Gastroesophageal sphincter (tissue), 3 donors: ENCODE data around the gene HDAC4.

Experiments used
- CTCF ChIP-seq, 4 experiments: fragments of 200-600 bp in 2 of 4; fragments of 450-650 bp in 2 of 4; sonication (generic) in 1 of 4; IDR thresholded peaks; one replicate each; pipeline ENCODE4 v1.5.1; 2017 to 2019; ENCODE audit warnings: antibody characterized with exemption in 4 of 4, mild to moderate bottlenecking in 2 of 4, moderate library complexity in 2 of 4
- EP300 ChIP-seq: sonication (generic); formaldehyde crosslinking; IDR thresholded peaks from one replicate; pipeline ENCODE4 v1.6.1; 2017; ENCODE audit warnings: antibody characterized with exemption, mild to moderate bottlenecking
- POLR2A ChIP-seq, 2 donors: fragments of 450-650 bp; IDR thresholded peaks; one replicate each; pipeline ENCODE4 v1.6.1; 2017; ENCODE audit warnings: antibody characterized with exemption in 2 of 2, mild to moderate bottlenecking in 2 of 2, moderate library complexity in 1 of 2
- POLR2AphosphoS5 ChIP-seq: sonication (generic); formaldehyde crosslinking; IDR thresholded peaks from one replicate; pipeline ENCODE4 v1.6.1; 2017; ENCODE audit warnings: antibody characterized with exemption

- no peak for TF ChIP-seq CTCF (IDR thresholded peaks at IDR 0.05)
- no peak for TF ChIP-seq EP300
- no peak for TF ChIP-seq POLR2AphosphoS5
- TF ChIP-seq POLR2A (IDR thresholded peaks at IDR 0.05), result no peak
These were observed 34.1 kb downstream of the HDAC4 start for GRCh38 chr2:239366740-239367139.
